Gastrocnemius medialis (tissue), 4 donors: Measurements from ENCODE around the gene NEK8. TPM values are rescaled to one million over a fixed set of nuclear protein-coding genes. Genes with fewer than 3 reads are reported as not detected.

Experiments used
- ATAC-seq, 2 donors: fragments of 150-250 bp; one replicate each; pipeline ENCODE4 v1.9.1; 2016
- DNase-seq, 2 donors: peaks; one replicate each; pipeline ENCODE4 v3.0.0-alpha.2; 2019
- H3K27ac ChIP-seq, 4 donors: fragments of 200-600 bp; sonication (generic); 1 replicate in 1 of 4; 2 replicates in 3 of 4; pipeline ENCODE4 v1.5.1; 2016 to 2018; ENCODE audit warnings: mild to moderate bottlenecking in 2 of 4, moderate library complexity in 1 of 4
- H3K27me3 ChIP-seq, 3 donors: fragments of 200-600 bp; sonication (generic) in 2 of 3; 1 replicate in 1 of 3; 2 replicates in 2 of 3; pipeline versions ENCODE4 v1.5.1 to v1.6.0; 2016 to 2019; ENCODE audit warnings: mild to moderate bottlenecking in 1 of 3, moderate library complexity in 1 of 3
- H3K36me3 ChIP-seq, 2 donors: fragments of 200-600 bp; sonication (generic) in 1 of 2; one replicate each; pipeline ENCODE4 v1.5.1; 2017 to 2018
- H3K4me1 ChIP-seq, 2 donors: fragments of 200-600 bp; sonication (generic) in 1 of 2; one replicate each; pipeline ENCODE4 v1.5.1; 2016 to 2017; ENCODE audit warnings: mild to moderate bottlenecking in 2 of 2
- H3K4me3 ChIP-seq, 4 donors: fragments of 200-600 bp; sonication (generic) in 3 of 4; 1 replicate in 1 of 4; 2 replicates in 3 of 4; pipeline ENCODE4 v1.5.1; 2016 to 2019; ENCODE audit warnings: mild to moderate bottlenecking in 2 of 4
- H3K9me3 ChIP-seq, 3 donors: fragments of 200-600 bp; sonication (generic) in 2 of 3; 1 replicate in 1 of 3; 2 replicates in 2 of 3; pipeline ENCODE4 v1.5.1; 2016 to 2019
- POLR2A ChIP-seq, 2 donors: fragments of 450-650 bp; IDR thresholded peaks; one replicate each; pipeline ENCODE4 v1.6.1; 2017; ENCODE audit warnings: antibody characterized with exemption in 2 of 2, mild to moderate bottlenecking in 2 of 2, moderate library complexity in 2 of 2
- in situ Hi-C, 4 donors: fragments of 200-750 bp; cut with MboI; loops; one replicate each; pipeline versions ENCODE4 v1.15.0 to v1.8.0; 2017; ENCODE audit warnings: low sequenced_read_pairs in 4 of 4
- intact Hi-C: fragments of 100-400 bp; cut with DNase I; formaldehyde crosslinking; loops from one replicate; pipeline ENCODE4 v1.15.1; 2023; ENCODE audit warnings: low total_unique reads
- total RNA-seq, 4 donors: library from RNA; depleted of rRNA; stranded (reverse); fragments of >200 nt; gene quantifications; one replicate each; pipeline versions ENCODE4 v1.1.0 to v1.2.3, GENCODE V29; 2016
- TF ChIP-seq, protein P1 (sequence below), 5 experiments: fragments of 450-650 bp in 3 of 5; fragments of 200-600 bp in 2 of 5; sonication (generic) in 2 of 5; IDR thresholded peaks in 4 of 5; conservative IDR thresholded peaks in 1 of 5; 1 replicate in 4 of 5; 2 replicates in 1 of 5; pipeline ENCODE4 v1.5.1; 2016 to 2019; ENCODE audit warnings: antibody characterized with exemption in 5 of 5, mild to moderate bottlenecking in 3 of 5, moderate library complexity in 3 of 5

Gene NEK8
- total RNA-seq, 4 donors from 2014 or later = 1.3 to 8.1 (median 1.9) TPM

DNA sequence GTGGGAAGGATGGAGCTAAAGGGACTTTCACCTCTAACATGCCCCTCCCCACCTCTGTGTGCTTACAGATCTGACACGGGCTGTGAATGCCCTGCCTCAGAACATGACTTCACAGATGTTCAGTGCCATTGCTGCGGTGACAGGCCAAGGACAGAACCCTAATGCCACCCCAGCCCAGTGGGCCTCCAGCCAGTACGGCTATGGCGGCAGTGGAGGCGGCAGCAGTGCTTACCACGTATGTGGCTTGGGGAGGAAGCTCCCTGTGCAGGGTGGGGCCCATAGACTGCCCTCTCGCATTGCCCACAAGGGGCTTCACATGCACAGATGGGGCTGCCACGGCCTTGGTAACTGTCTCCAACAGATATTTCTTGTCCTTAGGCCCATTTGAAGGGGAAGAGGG is 28.3 kb upstream of the NEK8 start:
- Histone ChIP-seq H3K9me3 (no peaks in the 10 kb centered on the region), H3K27ac (no peak overlapping the region), H3K4me3 (no peak overlapping the region), H3K27me3 (no peaks in the 10 kb centered on the region), H3K4me1 (no peaks in the 10 kb centered on the region), H3K36me3 (peaks cover 8 to 96% of the 10 kb centered on the region in 2 donors)
- intact Hi-C loops (no loop called here), in situ Hi-C loops (no loop called here)
- DNase-seq = no peak
- TF ChIP-seq, protein P1, sequence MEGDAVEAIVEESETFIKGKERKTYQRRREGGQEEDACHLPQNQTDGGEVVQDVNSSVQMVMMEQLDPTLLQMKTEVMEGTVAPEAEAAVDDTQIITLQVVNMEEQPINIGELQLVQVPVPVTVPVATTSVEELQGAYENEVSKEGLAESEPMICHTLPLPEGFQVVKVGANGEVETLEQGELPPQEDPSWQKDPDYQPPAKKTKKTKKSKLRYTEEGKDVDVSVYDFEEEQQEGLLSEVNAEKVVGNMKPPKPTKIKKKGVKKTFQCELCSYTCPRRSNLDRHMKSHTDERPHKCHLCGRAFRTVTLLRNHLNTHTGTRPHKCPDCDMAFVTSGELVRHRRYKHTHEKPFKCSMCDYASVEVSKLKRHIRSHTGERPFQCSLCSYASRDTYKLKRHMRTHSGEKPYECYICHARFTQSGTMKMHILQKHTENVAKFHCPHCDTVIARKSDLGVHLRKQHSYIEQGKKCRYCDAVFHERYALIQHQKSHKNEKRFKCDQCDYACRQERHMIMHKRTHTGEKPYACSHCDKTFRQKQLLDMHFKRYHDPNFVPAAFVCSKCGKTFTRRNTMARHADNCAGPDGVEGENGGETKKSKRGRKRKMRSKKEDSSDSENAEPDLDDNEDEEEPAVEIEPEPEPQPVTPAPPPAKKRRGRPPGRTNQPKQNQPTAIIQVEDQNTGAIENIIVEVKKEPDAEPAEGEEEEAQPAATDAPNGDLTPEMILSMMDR (IDR thresholded peaks at IDR 0.05 in 4 of 5, conservative IDR thresholded peaks at IDR 0.05 in 1 of 5) = no peak
- no peak for TF ChIP-seq POLR2A (IDR thresholded peaks at IDR 0.05)
- ATAC-seq = no peak

DNA sequence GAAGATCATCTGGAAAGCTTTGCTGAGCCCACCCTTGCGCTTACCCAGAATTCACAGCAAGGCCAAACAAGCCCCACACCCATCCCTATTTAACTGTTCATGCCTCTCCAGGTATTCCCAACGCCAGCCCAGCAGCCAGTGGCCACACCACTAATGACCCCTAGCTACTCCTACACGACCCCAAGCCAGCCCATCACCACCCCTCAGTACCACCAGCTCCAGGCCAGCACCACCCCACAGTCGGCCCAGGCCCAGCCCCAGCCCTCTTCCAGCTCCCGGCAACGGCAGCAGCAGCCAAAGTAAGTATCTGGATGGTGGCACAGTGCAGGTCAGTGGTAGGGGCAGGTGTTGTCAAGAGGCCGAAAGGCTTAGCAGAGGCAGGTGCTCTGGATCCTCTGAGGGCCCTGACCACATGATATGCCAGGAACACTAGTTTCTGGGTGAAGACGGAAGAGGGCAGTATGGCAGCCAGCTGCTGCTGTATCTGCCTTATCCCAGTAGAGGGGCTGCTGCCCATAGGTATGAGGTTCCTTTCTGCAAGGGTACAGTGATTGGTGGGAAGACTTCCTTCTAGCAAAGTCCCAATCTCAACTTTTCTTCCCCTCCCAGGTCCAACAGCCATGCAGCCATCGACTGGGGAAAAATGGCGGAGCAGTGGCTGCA is 27.6 kb upstream of the NEK8 start:
- no peaks in the 10 kb centered on the region for H3K9me3 ChIP-seq
- in situ Hi-C loops = no loop called here
- H3K4me3 ChIP-seq = no peak overlapping the region
- intact Hi-C loops = no loop called here
- TF ChIP-seq, protein P1 (IDR thresholded peaks at IDR 0.05 in 4 of 5, conservative IDR thresholded peaks at IDR 0.05 in 1 of 5) = no peak
- TF ChIP-seq POLR2A (IDR thresholded peaks at IDR 0.05) = no peak
- DNase-seq = no peak
- ATAC-seq = no peak
- H3K4me1 ChIP-seq = no peaks in the 10 kb centered on the region
- no peak overlapping the region for H3K27ac ChIP-seq
- H3K36me3 ChIP-seq = peaks cover 8 to 89% of the 10 kb centered on the region in 2 donors
- H3K27me3 ChIP-seq = no peaks in the 10 kb centered on the region

DNA sequence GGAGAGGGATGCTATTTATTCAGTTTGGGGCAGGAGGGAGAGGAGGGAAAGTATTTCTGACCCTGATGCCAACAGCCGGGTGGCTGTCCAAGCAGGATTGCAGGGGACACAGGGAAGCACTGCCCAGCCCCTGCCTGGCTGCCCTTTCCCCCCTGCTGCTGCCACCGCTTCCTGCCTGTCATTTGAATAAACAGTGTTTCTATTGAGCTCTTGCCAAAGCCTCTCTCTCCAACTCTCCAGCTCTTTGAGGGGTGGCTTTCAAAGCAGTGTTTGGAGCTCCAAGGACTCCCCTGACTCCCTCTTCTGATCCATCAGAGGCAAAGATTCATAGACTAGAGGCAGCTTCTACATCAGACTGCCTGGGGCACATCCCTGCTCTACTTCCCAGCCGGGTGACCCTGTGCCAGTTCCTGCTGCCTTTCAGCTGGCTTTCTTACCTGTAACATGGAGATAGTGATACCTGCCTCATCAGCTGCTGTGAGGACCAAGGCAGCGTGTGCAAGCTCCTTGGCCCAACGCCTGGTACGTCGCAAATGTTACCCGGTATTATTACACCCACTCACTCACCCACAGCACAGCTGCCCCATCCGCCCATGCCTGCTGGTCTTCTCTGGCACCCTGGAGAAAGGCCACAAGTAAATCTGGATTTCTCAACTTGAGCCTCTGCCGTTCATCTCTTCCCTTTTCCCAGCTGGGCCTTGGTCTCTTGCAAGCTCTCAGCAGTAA is 26.4 kb upstream of the NEK8 start:
- H3K27ac ChIP-seq = no peak overlapping the region
- H3K9me3 ChIP-seq = no peaks in the 10 kb centered on the region
- peaks cover 3 to 77% of the 10 kb centered on the region in 2 donors for H3K36me3 ChIP-seq
- H3K4me1 ChIP-seq = no peaks in the 10 kb centered on the region
- no peak for DNase-seq
- no peak for TF ChIP-seq POLR2A (IDR thresholded peaks at IDR 0.05)
- TF ChIP-seq, protein P1 (IDR thresholded peaks at IDR 0.05 in 4 of 5, conservative IDR thresholded peaks at IDR 0.05 in 1 of 5) = no peak
- H3K27me3 ChIP-seq = no peaks in the 10 kb centered on the region
- intact Hi-C loops = no loop called here
- no peak overlapping the region for H3K4me3 ChIP-seq
- ATAC-seq = no peak
- in situ Hi-C loops = no loop called here

DNA sequence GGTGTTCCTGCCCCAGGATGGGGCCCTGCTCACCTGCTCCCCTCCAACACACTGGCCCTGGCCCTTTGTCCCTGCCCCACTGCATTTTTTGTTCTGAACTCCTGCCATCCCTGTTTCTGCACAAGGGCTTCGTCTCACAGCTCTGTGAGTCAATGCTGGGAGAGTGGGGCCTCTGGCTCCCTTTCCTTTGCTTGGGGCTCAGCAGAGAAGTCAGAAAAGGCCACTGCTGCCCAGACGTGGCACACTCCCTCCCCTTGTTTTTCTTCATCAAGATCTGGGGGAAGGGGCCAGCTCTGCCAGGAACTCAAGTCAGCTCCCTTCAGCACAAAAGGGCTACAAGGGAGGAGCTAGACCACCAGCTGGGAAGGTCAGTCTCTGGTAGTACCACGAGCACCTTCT is 25.8 kb upstream of the NEK8 start:
- Histone ChIP-seq H3K4me3 (no peak overlapping the region), H3K27ac (no peak overlapping the region), H3K9me3 (no peaks in the 10 kb centered on the region), H3K36me3 (peaks cover 0 to 72% of the 10 kb centered on the region in 2 donors), H3K27me3 (no peaks in the 10 kb centered on the region), H3K4me1 (no peaks in the 10 kb centered on the region)
- no peak for ATAC-seq
- in situ Hi-C loops (no loop called here), intact Hi-C loops (no loop called here)
- TF ChIP-seq, protein P1 (IDR thresholded peaks at IDR 0.05 in 4 of 5, conservative IDR thresholded peaks at IDR 0.05 in 1 of 5) = no peak
- TF ChIP-seq POLR2A (IDR thresholded peaks at IDR 0.05) = no peak
- DNase-seq = no peak
